ENCODE data around the gene QRICH1. TPM values are rescaled to one million over a fixed set of nuclear protein-coding genes. Genes with fewer than 3 reads are reported as not detected.

Gene QRICH1
- total RNA-seq, 1 experiment from 2014 or later, result 151 TPM

DNA sequence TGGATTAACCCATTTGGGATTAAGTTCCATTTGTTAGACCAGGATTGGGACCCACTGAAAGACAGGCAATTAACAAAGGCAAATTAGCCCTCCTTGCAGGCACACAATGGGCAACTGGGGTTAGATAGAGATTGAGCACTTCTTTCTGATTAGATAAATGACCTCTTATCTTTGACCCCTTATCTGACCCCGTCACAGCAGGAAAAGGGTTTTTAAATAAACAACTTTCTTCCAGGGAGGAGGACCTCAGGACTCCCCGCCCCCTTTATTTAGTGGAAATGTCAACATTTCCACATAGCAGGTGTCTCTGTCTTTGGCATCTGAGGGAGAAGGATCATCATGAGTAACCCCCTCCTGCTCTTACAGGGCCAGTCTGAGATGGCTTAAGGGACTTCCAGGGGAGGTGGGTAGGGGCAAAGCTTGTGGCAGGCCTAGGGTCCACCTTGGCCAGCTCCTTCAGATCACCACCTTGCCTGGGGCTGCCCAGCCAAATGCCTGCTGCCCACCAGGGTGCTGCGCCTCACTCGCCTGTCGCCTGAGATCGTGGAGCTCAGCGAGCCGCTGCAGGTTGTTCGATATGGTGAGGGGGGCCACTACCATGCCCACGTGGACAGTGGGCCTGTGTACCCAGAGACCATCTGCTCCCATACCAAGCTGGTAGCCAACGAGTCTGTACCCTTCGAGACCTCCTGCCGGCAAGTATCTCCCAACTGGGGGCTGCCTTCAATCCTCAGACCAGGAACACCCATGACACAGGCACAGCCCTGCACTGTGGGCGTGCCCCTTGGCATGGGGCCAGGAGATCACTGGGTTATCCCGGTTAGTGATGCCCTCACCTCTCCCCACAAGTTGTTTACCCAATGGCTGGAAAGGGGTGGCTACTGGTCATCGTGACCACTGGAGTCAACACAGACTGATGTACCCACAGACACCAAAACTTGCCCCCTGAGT lies 89.2 kb downstream of the QRICH1 start:
- no peak overlapping the region for H3K27ac Mint-ChIP-seq
- peaks cover 22 to 23% of the 10 kb centered on the region in 2 experiments for H3K4me1 Mint-ChIP-seq
- Histone ChIP-seq H2BK20ac (ENCODE audit: low read depth, low read length, poor library complexity, severe bottlenecking) (no peak overlapping the region), H3K79me1 (ENCODE audit: insufficient read depth, low read depth, low read length, poor library complexity, severe bottlenecking) (no peaks in the 10 kb centered on the region), H3K27ac (ENCODE audit: insufficient read length, low read depth, low read length) (no peak overlapping the region), H3K79me2 (ENCODE audit: insufficient read depth, low read length) (peaks cover 10% of the 10 kb centered on the region; the same call in 1 of the 2 replicates), H3K18ac (ENCODE audit: insufficient read length, low read depth, low read length) (no peak overlapping the region), H4K91ac (ENCODE audit: insufficient read length, low read depth, low read length) (no peak overlapping the region), H3K4me2 (ENCODE audit: insufficient read depth, insufficient read length, low read length) (no peak overlapping the region), H4K8ac (replicated peaks; ENCODE audit: insufficient read length, low read depth, low read length) (no peak overlapping the region), H3K4ac (ENCODE audit: low read depth, low read length) (no peak overlapping the region), H2AK5ac (ENCODE audit: insufficient read length, low read length) (no peak overlapping the region), H2BK5ac (ENCODE audit: insufficient read length, low read length) (no peak overlapping the region), H3K23ac (ENCODE audit: insufficient read length, low read depth, low read length) (no peak overlapping the region), H3K14ac (ENCODE audit: insufficient read depth, low read length) (no peak overlapping the region), H2BK12ac (ENCODE audit: insufficient read length, low read depth, low read length) (no peak overlapping the region), H3T11ph (ENCODE audit: low read length) (no peak overlapping the region), H2BK15ac (ENCODE audit: low read depth, low read length) (no peak overlapping the region), H3K9me3 (ENCODE audit: control insufficient read depth, low read depth, low read length) (no peaks in the 10 kb centered on the region), H4K20me1 (ENCODE audit: control insufficient read depth, insufficient read depth, insufficient read length) (no peaks in the 10 kb centered on the region), H3K4me1 (ENCODE audit: insufficient read depth, low read length) (no peaks in the 10 kb centered on the region; the same call in 1 of the 2 replicates), H4K5ac (ENCODE audit: insufficient read length, low read depth, low read length) (no peak overlapping the region), H2AFZ (ENCODE audit: low read length) (no peak overlapping the region), H3K23me2 (ENCODE audit: insufficient read length, low read depth, low read length, poor library complexity, severe bottlenecking) (peaks cover 13% of the 10 kb centered on the region), H3K9ac (ENCODE audit: extremely low read depth, insufficient read length, low read length) (no peak overlapping the region), H3K56ac (ENCODE audit: insufficient read length, low read depth, low read length) (no peak overlapping the region), H3K27me3 (ENCODE audit: insufficient read depth, low read length) (no peaks in the 10 kb centered on the region), H2BK120ac (ENCODE audit: low read depth, low read length, poor library complexity, severe bottlenecking) (no peak overlapping the region)
- WGBS (ENCODE audit: extremely low coverage, insufficient read length, low lambda C conversion rate), result no CpG with 5 or more reads among the region's 16 CpGs
- H3K9me3 Mint-ChIP-seq, result no peaks in the 10 kb centered on the region; a peak in 1 of 5 replicates
- no peak overlapping the region for H3K4me3 Mint-ChIP-seq
- H3K27me3 Mint-ChIP-seq (ENCODE audit: low read depth), result no peaks in the 10 kb centered on the region; the same call in 1 of the 2 replicates
- DNase-seq, result no peak
- H3K36me3 Mint-ChIP-seq (ENCODE audit: insufficient read depth in 1 of 3, low read depth in 3 of 3), result peaks cover 0 to 21% (median 15%) of the 10 kb centered on the region in 3 experiments; a peak in 6 of 7 replicates
- TF ChIP-seq, protein P1, sequence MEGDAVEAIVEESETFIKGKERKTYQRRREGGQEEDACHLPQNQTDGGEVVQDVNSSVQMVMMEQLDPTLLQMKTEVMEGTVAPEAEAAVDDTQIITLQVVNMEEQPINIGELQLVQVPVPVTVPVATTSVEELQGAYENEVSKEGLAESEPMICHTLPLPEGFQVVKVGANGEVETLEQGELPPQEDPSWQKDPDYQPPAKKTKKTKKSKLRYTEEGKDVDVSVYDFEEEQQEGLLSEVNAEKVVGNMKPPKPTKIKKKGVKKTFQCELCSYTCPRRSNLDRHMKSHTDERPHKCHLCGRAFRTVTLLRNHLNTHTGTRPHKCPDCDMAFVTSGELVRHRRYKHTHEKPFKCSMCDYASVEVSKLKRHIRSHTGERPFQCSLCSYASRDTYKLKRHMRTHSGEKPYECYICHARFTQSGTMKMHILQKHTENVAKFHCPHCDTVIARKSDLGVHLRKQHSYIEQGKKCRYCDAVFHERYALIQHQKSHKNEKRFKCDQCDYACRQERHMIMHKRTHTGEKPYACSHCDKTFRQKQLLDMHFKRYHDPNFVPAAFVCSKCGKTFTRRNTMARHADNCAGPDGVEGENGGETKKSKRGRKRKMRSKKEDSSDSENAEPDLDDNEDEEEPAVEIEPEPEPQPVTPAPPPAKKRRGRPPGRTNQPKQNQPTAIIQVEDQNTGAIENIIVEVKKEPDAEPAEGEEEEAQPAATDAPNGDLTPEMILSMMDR (conservative IDR thresholded peaks at IDR 0.05), result no peak
